Measurements from ENCODE around the gene LRP1B.

The LRP1B gene

GRCh38 chr2:140273408-140273807 lies 1857.4 kb downstream of the LRP1B start:
- DNase-seq: no peak

- no peak for DNase-seq
Measured at GRCh38 chr2:140270224-140270623, 1860.6 kb downstream of the LRP1B start.

- no peak for DNase-seq
Measured at GRCh38 chr2:140269000-140269399, 1861.8 kb downstream of the LRP1B start.

- DNase-seq: no peak
Measured at GRCh38 chr2:140262908-140263307, 1867.9 kb downstream of the LRP1B start.

- DNase-seq: peak; percentile 77
Measured at GRCh38 chr2:140257692-140258300, 1873.0 kb downstream of the LRP1B start.

GRCh38 chr2:140256080-140256479 lies 1874.7 kb downstream of the LRP1B start:
- no peak for DNase-seq

GRCh38 chr2:140249821-140250220 lies 1881.0 kb downstream of the LRP1B start:
- DNase-seq: no peak

GRCh38 chr2:140248623-140249022 lies 1882.2 kb downstream of the LRP1B start:
- no peak for DNase-seq

GRCh38 chr2:140247451-140248195 lies 1883.2 kb downstream of the LRP1B start:
- no peak for DNase-seq

GRCh38 chr2:140246957-140247356 lies 1883.9 kb downstream of the LRP1B start:
- DNase-seq: no peak

GRCh38 chr2:140246058-140246457 lies 1884.8 kb downstream of the LRP1B start:
- DNase-seq: no peak

- DNase-seq: no peak
Measured at GRCh38 chr2:140242889-140243288, 1887.9 kb downstream of the LRP1B start.

- no peak for DNase-seq
Measured at GRCh38 chr2:140234116-140234515, 1896.7 kb downstream of the LRP1B start.

GRCh38 chr2:140210963-140211362 lies 1919.9 kb downstream of the LRP1B start:
- no peak for DNase-seq

GRCh38 chr2:140205093-140205492 lies 1925.7 kb downstream of the LRP1B start:
- no peak for DNase-seq

GRCh38 chr2:140203347-140203746 lies 1927.5 kb downstream of the LRP1B start:
- DNase-seq: no peak

GRCh38 chr2:140201572-140201971 lies 1929.2 kb downstream of the LRP1B start:
- DNase-seq: no peak

GRCh38 chr2:140200764-140201163 lies 1930.1 kb downstream of the LRP1B start:
- no peak for DNase-seq

GRCh38 chr2:140200307-140200706 lies 1930.5 kb downstream of the LRP1B start:
- DNase-seq: no peak

- no peak for DNase-seq
Measured at GRCh38 chr2:140199312-140199711, 1931.5 kb downstream of the LRP1B start.

- no peak for DNase-seq
Measured at GRCh38 chr2:140187086-140187485, 1943.7 kb downstream of the LRP1B start.

GRCh38 chr2:140186313-140186712 lies 1944.5 kb downstream of the LRP1B start:
- DNase-seq: no peak

GRCh38 chr2:140185076-140185475 lies 1945.7 kb downstream of the LRP1B start:
- DNase-seq: no peak

- no peak for DNase-seq
Measured at GRCh38 chr2:140183056-140183765, 1947.6 kb downstream of the LRP1B start.
